NCI-H1694 treated with DMSO at 0.1 percent for 48 hours (cell line): Measurements from ENCODE around the gene C1orf35.
A peak's percentile ranks its signal among the peaks of the same experiment; 100 is the strongest.

Source experiments
- DNase-seq: peaks from one replicate; lab custom pipeline; 2025; lab: John Stamatoyannopoulos, UW

Gene C1orf35

DNA sequence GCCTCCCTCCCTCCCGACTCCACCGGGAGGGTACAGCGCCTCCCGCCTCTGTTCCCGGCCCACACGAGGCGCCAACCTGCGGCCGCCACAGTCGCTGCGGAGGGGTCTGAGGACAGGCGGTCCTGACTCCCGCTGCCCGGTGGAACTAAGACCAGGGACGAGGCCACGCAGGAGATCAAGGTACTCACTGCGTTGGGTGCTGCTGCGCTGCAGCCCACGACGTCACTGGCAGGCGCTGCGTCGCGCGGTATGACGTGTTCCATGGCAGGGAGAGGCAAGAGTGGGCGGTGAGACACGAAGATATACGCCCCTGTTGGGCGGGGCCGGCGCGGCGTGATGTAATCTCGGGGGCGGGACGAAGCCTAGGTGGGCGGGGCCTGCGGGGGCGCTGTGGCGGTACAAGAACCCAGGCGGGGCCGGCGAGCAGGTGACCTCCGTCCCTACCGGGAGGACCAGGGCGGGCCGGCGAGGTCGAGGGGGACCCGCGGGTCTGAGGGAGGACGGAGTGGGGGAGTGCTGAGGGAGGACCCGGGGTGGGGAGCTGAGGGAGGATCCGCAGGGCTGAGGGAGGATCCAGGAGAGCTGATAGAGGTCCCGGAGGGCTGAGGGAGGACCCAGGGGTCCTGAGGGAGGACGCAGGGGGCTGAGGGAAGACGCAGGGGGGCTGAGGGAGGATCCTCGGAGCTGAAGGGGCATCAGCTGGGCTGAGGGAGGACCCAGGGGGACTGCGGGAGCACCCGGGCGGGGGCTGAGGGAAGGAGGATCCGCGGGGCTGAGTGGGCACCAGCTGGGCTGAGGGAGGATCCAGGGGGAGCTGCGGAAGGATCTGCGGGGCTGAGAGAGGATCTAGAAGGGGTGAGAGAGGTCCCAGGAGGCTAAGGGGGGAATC, 6.2 kb upstream of the C1orf35 start, which contains the start of gene MRPL55:
Gene MRPL55, minus strand, starts transcription at position 227 of the 889 bp plus-strand sequence. CDS start 1,039 bp downstream, outside the sequence.
- DNase-seq, result peak; percentile 82

DNA sequence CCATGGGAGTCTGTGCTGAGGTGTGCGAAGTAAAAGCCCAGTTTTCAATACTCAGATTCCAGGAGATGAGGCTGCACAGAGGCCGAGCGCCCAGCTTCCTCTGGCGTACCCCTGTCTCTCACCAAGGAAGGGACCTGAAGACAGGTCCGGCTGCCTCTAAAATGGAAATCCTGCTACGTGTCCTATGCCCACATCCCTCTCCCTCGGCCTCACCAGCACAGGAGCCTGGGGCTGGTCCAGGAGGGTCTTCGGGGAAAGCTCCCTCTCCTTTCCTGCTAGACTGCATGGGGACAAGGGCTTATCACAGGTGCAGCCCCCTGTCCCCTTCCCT, 5.6 kb upstream of the C1orf35 start:
- no peak for DNase-seq

DNA sequence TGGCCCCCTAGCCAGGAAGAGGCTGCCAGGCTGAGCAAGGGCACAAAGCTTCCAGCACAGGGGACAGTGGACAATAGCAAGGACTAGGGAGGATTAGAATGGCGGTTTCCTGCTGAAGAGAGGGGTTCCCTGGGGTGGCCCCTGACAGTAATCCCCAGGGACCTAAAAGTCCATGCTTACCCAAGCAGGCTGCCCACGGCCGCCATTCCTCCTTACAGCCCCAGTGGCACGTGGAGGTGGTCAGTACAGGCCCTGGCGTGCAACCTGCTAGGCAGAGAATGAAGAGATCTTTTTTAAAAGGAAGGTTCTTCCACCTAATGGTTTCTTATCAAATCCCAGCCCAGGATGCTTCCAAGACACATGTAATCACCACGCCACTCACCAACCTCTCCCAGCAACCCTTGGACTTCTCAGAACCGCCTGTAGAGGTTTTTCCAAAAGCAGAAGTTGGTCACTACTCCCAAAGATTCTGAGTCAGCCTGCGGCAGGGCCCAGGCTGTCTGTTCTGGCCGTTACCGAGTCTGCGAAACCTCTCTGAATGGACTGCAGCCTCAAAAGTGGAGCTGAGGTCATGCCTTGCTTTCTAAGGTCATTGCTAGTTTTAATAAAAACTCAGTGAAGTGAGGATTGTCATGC, 5.0 kb upstream of the C1orf35 start:
- DNase-seq, result no peak

DNA sequence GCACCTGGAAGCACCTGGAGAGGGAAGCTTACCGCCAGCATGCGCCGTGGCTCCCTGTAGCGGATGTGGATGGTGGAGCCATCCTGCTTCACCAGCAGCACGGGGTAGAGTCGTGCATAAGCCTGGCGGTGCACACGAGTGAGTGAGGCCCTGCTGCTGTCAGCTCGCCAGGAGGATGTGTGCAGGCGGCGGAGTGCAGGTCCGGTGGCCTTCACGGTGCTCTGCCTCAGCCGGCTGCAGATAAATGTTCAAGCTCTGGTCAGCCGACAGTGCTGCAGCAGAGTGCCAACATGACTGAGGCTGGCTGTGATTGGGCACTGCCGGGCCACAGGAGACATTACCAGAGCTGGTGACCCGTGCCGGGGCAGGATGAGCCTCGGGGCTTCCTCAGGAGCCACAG, 4.5 kb upstream of the C1orf35 start:
- no peak for DNase-seq

DNA sequence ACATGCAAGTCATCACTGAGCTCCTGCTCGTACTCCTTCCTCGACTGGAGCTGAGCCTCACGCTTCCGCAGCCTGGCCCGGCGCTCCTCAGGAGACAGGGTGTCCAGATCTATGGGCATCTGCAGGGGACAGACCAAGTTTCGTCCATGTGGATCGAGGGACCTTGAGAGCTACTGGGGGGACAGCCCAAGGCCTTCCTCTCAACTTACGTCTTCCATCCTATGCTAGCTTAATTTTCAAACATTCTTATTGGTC, 3.6 kb upstream of the C1orf35 start:
- no peak for DNase-seq

DNA sequence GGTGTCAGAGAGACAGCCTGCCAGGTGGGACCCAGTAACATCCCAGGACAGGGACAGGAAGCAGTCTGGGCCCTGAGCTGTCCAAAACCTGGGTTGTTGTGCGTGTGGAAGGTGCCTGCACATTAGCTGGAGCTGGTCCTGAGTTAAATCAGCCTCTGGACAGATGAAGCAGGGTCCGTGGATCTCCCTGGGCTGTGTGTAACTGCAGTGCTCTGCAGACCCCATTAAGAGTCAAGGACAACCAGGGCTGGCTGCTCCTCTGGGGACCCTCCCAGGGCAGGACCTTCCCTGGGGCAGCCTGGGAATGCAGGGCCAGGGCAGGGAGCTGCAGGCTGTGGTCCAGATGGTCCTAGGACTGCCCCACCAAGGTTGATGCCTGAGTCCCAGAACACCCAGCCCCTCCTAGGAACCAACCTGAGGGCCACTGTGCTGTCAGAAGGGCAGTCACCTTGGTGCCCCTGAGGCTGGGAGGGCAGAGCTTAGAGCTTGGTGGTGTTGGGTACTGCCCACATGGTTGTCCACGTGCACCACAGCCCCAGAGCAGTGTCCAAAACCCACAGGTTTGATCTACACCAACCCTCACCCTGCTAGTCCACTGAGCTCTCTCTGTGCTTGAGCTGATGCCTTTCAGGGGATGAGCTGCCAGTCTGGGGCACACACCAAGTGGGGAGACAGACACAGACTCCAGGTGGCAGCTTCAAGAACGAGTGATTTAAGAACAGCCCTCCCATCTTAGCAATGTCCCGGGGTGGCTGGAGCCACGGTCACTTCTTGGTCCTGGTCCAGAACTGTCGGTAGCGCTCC, 3.1 kb upstream of the C1orf35 start:
- DNase-seq, result no peak

DNA sequence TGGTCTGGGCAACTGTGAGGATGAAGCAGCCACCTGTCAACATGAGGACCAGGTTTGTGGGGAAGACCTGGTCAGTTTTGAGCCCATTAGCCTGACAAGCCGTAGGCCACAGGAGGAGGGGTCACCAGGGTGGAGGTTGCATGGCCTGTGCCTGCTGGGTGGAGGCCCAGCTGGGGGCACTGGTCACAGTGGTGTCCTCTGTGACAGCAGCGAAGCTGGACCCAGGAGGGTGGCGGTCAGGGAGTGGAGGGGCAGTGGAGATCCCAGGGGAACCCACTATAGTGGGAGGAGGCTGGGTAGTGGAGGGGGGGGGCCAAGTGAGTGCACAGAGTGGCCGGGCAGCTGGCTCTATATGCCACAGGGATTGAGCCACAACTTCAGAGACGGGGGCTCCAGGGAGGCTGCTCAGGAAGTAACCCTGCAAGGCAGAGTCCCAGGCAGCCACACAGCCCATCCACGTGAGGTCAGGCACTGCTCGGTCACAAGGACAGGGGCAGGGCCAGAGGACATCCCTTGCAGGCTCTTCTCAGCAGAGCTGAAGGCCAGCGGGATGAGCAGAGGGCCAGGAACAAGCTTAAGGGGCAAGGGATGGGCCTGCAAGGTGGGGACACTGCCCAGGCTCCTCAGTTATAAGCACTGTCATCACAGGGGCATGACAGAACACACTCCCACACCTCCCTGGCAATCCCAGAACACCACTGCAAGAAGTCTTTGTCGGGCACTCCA, 2.3 kb upstream of the C1orf35 start:
- DNase-seq, result no peak

DNA sequence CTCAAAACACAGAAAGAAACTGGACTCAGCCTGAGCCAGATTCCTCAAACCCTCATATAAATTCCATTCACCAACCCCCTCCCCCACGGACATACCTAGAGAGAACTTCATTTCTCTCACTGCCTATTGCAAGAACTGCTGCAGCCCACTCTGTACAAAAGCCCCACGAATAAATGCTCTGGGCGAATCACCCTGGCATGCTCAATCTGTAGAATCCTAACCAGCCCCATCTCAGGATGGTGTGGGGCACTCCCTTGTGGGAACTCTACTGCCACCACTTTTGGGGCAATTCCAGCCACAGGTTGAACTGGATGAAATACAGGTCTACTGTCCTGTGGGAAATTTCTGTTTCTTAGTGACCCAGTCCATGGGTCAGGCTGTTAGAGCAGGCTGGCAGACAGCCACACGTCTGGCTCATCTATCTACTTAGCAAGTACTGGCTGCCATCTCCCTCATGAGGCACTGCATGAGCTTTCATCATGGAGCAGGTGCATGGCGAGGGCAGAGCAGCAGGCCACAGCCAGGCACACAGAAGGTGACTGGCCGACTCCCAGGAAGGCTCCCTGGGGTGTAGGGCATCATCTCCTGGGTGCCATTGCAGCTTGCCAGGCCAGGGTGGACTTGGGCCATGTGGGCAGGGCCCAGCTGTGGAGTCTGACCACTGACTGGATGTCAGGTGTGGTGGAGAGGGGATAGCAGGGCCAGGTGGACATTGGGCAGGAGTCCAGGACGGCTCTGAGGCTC, 1.6 kb upstream of the C1orf35 start:
- DNase-seq, result no peak

DNA sequence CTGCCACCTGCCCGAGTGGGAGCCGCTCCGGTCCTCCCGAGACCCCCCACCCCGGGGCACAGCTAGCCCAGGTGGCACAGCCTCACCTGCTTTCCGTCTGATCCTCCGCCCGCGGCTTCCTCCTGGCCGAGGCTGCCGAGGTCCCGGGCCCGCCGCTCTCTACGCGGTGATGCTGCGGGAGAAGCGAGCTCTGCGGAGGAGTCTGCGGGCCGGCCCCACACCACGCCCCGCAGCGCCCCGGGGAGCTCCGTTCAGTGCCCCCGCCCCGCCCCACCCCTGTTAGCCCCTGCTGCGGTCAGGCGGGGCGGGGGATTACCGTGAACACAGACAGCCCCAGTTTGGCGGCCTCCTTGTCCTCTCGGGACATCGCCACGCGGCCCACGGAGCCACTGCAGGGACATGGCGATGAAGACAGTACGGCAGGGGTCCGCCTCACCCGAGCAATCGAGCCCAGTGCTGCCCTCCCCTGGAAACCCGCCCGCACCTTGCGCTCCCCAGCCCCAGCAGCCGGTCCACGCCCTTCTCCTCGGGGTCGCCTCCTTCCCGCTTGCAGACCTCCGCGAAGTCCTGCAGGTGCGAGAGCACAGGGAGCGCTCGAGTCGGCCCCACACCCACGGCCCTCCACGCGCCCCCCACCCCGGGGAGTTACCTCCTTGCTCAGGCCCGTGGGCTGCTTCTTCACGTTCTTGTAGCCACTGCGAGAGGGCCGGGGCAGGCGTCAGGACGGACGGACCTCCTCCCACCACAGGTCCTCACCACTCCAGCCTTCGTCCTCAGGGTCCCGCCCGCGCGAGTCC, 933 bp downstream of the C1orf35 start:
- peak; percentile 30 for DNase-seq

DNA sequence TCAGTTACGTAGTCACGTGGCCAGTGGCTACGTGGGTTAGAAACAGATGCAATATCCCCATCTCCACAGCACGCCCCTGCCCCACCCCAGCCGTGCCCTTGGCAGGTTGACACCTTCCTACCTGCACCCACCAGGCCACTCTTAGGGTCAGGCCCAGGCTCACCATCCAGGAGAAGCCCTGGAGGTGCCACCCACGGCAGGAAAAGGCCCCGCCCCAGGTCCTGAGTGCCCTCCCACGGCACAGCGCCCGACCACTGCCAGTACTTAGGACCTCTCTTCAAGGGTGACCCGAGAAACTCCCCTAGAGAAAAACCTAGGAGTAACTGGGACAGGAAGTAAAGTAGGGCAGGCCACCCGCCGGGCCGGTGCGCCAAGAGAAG, 1.5 kb downstream of the C1orf35 start:
- DNase-seq, result no peak

DNA sequence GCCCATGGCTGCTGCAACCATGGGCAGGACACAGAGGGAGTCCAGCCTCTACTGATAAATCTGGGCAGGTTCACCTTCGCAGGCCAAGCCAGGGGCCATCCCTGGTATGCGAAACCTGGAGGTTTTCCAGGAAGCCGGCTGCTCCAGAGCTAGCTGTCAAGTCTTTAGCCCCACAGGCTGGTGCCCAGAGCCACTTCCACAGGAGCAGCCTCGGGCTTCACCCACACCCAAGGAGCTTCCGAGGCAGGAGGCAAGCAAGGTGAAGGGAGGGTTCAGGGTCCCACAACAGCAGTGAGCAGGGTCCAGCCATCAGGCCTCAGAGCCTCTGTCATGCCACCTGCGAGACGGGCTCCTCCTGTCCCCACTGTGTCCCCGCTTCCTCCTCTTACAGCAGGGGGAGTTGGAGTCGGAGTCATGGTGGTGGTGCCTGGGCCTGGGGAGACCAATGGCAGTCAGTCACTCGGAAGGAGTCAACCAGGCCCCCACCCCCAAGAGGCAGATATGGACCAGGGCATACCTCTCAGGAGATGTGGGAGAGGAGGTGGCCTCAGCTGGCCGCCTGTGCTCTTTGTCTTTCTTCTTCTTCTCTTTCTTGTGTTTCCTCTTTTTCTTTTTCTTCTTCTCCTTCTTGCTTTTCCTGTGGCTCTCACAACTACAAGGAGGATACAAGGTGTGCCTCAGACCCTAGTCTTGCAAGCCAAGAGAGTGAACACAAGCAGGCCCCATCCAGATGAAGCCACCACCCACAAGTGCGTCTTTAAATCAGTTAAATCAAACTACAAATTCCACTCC, 2.1 kb downstream of the C1orf35 start:
- no peak for DNase-seq

DNA sequence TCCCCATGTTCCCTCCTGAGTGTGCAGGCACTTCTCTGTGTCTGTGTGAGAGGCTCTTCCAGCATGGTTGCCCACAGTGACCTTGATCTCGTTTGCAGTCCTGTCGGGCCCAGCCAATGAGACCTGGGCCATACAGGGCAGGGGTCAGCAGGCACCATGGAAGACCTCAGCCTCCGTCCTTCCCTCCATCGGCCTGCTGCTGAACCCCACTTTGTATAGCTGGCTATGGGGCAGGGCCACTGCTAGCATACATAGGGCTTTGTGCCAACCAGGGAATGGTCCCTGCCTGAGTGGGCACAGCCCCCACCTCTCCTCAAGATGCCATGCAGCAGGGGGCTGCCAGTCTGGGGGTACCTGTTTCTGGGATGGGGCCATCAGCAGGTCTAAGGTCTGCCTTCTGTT, 3.8 kb downstream of the C1orf35 start:
- DNase-seq, result no peak

DNA sequence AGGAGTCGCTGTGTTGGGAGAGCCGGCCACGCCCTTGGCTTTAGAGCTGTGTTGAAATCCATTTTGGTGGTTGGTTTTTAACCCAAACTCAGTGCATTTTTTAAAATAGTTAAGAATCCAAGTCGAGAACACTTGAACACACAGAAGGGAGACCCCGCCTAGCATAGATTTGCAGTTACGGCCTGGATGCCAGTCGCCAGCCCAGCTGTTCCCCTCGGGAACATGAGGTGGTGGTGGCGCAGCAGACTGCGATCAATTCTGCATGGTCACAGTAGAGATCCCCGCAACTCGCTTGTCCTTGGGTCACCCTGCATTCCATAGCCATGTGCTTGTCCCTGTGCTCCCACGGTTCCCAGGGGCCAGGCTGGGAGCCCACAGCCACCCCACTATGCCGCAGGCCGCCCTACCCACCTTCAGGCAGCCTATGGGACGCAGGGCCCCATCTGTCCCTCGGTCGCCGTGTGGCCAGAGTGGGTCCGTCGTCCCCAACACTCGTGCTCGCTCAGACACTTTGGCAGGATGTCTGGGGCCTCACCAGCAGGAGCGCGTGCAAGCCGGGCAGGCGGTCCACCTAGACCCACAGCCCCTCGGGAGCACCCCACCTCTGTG, 4.7 kb downstream of the C1orf35 start:
- DNase-seq, result no peak

DNA sequence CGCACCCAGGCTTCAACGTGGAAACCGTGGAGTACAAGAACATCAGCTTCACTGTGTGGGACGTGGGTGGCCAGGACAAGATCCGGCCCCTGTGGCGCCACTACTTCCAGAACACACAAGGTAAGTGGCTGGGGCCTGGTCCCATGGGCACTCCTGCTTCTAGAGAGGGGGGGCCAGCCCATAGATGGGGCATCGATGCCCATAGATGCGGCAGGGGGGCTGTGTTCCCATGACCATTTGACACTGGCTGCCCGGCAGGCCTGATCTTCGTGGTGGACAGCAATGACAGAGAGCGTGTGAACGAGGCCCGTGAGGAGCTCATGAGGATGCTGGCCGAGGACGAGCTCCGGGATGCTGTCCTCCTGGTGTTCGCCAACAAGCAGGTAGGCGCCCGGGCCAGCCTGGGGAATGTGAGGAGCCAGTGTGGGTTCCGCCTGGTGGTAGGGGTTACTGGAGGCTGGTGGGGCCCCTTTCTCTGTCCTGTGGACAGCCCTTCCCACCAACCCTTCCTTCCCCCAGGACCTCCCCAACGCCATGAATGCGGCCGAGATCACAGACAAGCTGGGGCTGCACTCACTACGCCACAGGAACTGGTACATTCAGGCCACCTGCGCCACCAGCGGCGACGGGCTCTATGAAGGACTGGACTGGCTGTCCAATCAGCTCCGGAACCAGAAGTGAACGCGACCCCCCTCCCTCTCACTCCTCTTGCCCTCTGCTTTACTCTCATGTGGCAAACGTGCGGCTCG, 5.6 kb downstream of the C1orf35 start:
- no peak for DNase-seq

DNA sequence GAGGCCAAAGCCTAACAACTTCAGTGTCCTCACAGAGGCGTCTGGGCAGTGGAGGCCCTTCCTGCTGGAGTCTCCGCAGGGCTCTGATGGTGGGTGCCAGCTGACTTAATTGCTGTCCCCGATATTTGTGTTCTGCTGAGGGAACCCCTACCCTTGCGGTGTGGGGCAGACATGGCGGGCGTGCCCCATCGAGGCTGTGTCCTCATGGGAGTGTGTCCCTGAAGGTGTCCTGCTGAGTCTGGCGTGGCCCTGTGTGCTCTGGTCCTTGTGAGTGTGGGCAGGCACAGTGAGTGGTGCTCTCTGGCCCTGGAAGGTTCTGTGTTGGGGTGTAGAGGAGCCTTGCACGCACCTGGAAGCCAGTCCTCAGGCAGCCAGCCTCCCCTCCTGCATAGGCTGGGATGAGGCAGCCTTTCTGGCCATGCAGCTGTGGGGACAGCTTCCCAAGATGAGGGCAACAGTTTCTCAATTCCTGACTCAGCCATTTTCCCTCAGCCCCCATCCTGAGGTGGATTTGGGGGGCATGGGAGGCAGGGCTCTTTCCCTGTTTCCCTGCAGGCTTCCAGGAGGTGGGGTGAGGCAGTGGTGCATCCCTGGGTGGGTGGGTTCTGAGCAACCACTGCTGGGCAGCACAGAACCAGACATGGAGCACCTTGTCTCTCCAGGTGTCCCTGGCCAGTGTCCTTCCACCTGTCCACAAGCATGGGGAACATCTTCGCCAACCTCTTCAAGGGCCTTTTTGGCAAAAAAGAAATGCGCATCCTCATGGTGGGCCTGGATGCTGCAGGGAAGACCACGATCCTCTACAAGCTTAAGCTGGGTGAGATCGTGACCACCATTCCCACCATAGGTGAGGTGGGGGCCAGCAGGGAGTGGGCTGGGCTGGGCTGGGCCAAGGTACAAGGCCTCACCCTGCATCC, 6.5 kb downstream of the C1orf35 start:
- no peak for DNase-seq

DNA sequence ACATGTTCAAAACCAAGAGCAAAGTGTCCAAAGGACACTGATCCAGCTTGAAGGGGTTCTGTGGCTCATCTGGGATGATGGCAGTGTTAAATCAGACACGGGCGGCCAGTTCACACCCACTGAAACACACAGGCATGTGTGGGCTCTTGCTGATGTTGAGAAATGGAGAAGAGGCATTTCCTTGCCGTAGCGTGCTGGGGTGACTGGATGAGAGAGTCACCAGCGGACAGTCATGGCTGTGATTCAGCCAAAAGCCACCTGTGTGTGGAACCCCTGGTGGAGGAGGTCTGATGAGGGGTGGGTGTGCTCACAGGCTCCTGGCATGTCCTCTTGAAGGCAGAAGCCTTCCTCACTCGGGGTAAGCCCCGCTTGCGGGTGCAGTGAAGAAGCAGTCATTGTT, 7.2 kb downstream of the C1orf35 start:
- no peak for DNase-seq

DNA sequence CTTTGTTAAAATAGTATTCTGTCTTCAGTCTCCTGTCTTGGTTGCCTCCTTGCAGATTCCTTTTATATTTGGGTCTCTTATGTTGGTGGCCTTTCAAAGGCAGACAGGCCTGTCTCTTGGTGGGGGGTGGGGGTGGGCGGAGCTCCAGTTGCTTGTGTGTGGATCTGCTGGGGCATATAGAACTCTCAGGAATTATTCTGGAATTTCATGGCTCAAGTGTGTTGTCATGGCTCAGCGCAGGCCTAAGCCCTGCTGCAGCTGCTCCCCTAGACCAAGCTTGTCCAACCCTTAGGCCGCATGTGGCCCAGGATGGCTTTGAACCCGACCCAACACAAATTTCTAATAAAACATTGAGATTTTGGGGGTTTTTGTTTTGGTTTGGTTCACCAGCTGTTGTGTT, 8.0 kb downstream of the C1orf35 start:
- no peak for DNase-seq
